ENCODE data around the gene FGG.

FGG gene

DNA sequence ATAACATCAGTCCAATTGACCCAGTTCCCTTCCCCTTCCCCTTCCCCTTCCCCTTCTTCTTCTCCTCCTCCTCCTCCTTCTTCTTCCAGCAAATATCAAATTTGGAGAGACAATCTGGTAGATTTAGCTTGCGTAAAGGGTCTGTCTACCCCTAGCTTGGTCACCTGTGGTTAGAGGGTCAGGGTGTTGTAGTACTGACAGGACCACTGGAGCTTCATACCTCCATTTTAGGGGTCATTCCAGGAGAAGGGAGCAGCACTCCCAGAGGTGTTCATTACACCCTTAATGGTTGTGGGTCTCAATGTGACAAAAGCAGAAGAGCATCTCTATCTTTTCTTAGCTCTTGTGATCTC lies 53.3 kb downstream of the FGG start:
- no peak for TF ChIP-seq SIN3A (IDR thresholded peaks at IDR 0.05; ENCODE audit: borderline replicate concordance, insufficient read depth, low read length)
